ENCODE measurements around the gene ADAMTS19.

ADAMTS19 gene

GRCh38 chr5:129689045-129689444 lies 228.9 kb downstream of the ADAMTS19 start:
- no peak overlapping the region for H3K9ac ChIP-seq (ENCODE audit: low read length)
- H3K4me1 ChIP-seq (ENCODE audit: insufficient read depth, low read length, severe bottlenecking): no peaks in the 10 kb centered on the region
- no peaks in the 10 kb centered on the region for H3K36me3 ChIP-seq (ENCODE audit: insufficient read depth, low read length)
- H3K27ac ChIP-seq (ENCODE audit: low read depth, low read length, poor library complexity, severe bottlenecking): no peak overlapping the region
- no peaks in the 10 kb centered on the region for H3K27me3 ChIP-seq (ENCODE audit: insufficient read depth, low read length)
- no peak overlapping the region for H3K4me3 ChIP-seq (ENCODE audit: low read depth, low read length, poor library complexity, severe bottlenecking)
- no peak overlapping the region for H3K4me2 ChIP-seq (ENCODE audit: low read length)
- H2AFZ ChIP-seq (ENCODE audit: low read length): no peak overlapping the region
- H4K20me1 ChIP-seq (ENCODE audit: insufficient read depth, low read length): no peaks in the 10 kb centered on the region
- no peaks in the 10 kb centered on the region for H3K9me3 ChIP-seq (ENCODE audit: low read length)
- no peaks in the 10 kb centered on the region for H3K79me2 ChIP-seq (ENCODE audit: insufficient read depth, low read length)
- H3K9me2 ChIP-seq (ENCODE audit: low read depth, low read length): no peaks in the 10 kb centered on the region
- TF ChIP-seq CTCF (IDR thresholded peaks at IDR 0.05; ENCODE audit: low read length): no peak
- TF ChIP-seq EZH2 (IDR thresholded peaks at IDR 0.05; ENCODE audit: borderline replicate concordance, low read length): no peak
- no peaks in the 10 kb centered on the region; the same call in 1 of the 2 replicates for H3F3A ChIP-seq (ENCODE audit: insufficient read depth, low read length)

- H3K79me2 ChIP-seq (ENCODE audit: insufficient read depth, low read length): no peaks in the 10 kb centered on the region
- no peaks in the 10 kb centered on the region for H3K27me3 ChIP-seq (ENCODE audit: insufficient read depth, low read length)
- no peaks in the 10 kb centered on the region for H4K20me1 ChIP-seq (ENCODE audit: insufficient read depth, low read length)
- H3K4me2 ChIP-seq (ENCODE audit: low read length): no peak overlapping the region
- no peaks in the 10 kb centered on the region for H3K9me2 ChIP-seq (ENCODE audit: low read depth, low read length)
- H3K27ac ChIP-seq (ENCODE audit: low read depth, low read length, poor library complexity, severe bottlenecking): no peak overlapping the region
- no peaks in the 10 kb centered on the region for H3K4me1 ChIP-seq (ENCODE audit: insufficient read depth, low read length, severe bottlenecking)
- no peaks in the 10 kb centered on the region for H3K36me3 ChIP-seq (ENCODE audit: insufficient read depth, low read length)
- H3F3A ChIP-seq (ENCODE audit: insufficient read depth, low read length): no peaks in the 10 kb centered on the region; the same call in 1 of the 2 replicates
- no peak overlapping the region for H3K9ac ChIP-seq (ENCODE audit: low read length)
- H3K9me3 ChIP-seq (ENCODE audit: low read length): no peaks in the 10 kb centered on the region
- no peak for TF ChIP-seq EZH2 (IDR thresholded peaks at IDR 0.05; ENCODE audit: borderline replicate concordance, low read length)
- no peak for TF ChIP-seq CTCF (IDR thresholded peaks at IDR 0.05; ENCODE audit: low read length)
- H3K4me3 ChIP-seq (ENCODE audit: low read depth, low read length, poor library complexity, severe bottlenecking): no peak overlapping the region
- H2AFZ ChIP-seq (ENCODE audit: low read length): no peak overlapping the region
These were observed 231.1 kb downstream of the ADAMTS19 start for GRCh38 chr5:129691220-129691619.

GRCh38 chr5:129696636-129697035 lies 236.5 kb downstream of the ADAMTS19 start:
- Histone ChIP-seq H3K4me2 (ENCODE audit: low read length) (no peak overlapping the region), H3K9ac (ENCODE audit: low read length) (no peak overlapping the region), H4K20me1 (ENCODE audit: insufficient read depth, low read length) (no peaks in the 10 kb centered on the region), H3F3A (ENCODE audit: insufficient read depth, low read length) (no peaks in the 10 kb centered on the region), H3K27ac (ENCODE audit: low read depth, low read length, poor library complexity, severe bottlenecking) (no peak overlapping the region), H2AFZ (ENCODE audit: low read length) (no peak overlapping the region), H3K79me2 (ENCODE audit: insufficient read depth, low read length) (no peaks in the 10 kb centered on the region), H3K4me1 (ENCODE audit: insufficient read depth, low read length, severe bottlenecking) (no peaks in the 10 kb centered on the region), H3K36me3 (ENCODE audit: insufficient read depth, low read length) (no peaks in the 10 kb centered on the region), H3K9me3 (ENCODE audit: low read length) (no peaks in the 10 kb centered on the region), H3K9me2 (ENCODE audit: low read depth, low read length) (no peaks in the 10 kb centered on the region), H3K4me3 (ENCODE audit: low read depth, low read length, poor library complexity, severe bottlenecking) (no peak overlapping the region), H3K27me3 (ENCODE audit: insufficient read depth, low read length) (no peaks in the 10 kb centered on the region)
- TF ChIP-seq CTCF (IDR thresholded peaks at IDR 0.05; ENCODE audit: low read length) (no peak), EZH2 (IDR thresholded peaks at IDR 0.05; ENCODE audit: borderline replicate concordance, low read length) (no peak)

Measured in OCI-LY1 (cell line).